GM20431 (cell line): ENCODE results near the gene SPTB.

Source experiments
- in situ Hi-C: fragments of 300-500 bp; cut with MseI, MboI; formaldehyde crosslinking; loops from one replicate; pipeline ENCODE4 v1.15.0; 2020; ENCODE audit warnings: low sequenced_read_pairs; ENCODE audit not compliant: unreplicated experiment

Gene SPTB

DNA sequence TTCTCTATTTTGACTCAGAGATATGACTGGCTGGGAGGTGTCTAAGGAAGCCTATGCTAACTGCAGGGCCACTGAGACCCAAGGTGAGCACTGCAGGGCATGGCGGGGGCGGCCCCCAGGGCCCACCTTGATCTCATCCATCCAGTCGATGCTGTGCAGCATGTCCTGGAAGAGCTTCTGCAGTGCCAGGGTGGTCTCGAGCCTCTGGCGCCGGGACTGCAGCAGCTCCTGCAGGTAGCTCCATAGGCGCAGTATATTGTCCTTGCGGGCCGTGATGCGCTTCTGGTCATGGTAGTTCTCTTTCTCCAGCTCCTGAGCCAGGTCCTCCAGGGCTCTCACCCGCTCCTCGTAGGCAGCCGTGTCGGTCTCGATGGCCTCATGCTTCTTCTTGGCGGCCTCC lies 84.5 kb downstream of the SPTB start:
- in situ Hi-C loops, result no loop called here

DNA sequence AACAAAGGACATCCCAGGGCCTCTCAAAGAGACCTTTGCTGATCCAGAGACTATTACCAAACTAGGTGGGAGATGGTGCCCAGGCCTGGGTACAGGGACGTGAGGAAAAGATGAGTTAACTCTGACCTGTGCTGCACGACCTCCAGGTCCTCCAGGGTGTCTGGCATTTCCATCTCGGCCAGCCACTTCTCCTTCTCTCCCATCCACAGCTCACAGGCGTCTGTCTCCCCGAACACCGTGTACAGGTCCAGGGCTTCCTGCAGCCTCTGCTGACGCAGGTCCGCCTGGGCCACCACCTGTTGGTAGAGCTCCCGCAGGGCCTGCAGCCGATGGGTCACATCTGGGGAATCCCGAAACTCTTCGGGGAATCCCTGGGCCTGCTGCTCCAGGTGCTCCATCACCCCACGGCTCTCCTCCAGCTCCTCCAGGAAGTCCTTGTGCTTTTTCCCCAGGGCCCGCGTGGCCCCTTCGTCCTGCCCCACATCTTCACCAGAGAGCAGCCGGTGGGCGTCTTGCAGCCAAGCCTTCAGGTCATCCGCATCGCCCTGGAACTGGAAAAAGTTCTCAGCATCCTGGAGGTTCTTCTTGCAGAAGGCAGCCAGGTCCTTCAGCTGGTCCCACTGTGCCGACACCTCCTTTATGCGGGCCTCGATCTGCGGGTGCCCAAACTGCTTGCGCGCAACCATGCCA lies 86.7 kb downstream of the SPTB start:
- in situ Hi-C loops, result no loop called here

DNA sequence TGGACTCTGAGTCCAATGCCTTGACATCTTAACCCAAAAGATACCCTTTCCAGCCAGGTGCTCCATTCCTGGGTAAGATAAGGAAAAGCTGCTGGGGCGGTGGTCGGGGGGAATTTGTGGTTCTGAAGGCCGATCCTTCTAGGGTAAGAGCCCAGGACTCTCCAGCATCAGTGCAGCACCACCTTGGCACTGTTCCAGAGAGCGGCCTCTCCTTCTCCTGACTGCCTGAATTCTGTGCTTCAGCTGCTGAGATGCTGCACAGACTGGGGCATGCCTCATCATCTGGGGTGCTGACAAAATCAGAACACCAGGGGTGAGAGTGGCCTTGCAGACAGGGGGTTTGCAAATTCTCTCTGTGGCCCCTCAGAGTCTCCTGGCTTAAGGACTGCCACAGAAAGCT lies 87.5 kb downstream of the SPTB start:
- in situ Hi-C loops, result no loop called here

DNA sequence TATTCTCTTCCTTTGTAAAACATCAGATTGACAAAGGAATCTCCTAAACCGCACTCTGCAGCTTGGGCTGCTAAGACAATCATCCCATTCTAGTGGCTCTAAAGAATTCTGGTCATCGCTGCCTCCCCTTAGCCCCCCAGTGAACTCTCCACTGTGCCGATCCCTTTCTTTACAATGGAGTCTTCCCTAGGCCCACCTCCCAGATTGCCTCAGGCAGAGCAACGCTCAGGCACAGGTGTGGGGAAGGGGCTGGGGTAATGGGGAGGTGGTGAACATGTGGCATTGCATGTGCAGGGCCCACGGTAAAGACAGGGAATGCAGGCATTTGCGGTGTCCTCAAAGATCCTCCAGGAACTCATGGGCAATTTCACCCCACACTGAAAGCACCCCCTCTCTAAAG lies 89.2 kb downstream of the SPTB start:
- in situ Hi-C loops, result no loop called here

DNA sequence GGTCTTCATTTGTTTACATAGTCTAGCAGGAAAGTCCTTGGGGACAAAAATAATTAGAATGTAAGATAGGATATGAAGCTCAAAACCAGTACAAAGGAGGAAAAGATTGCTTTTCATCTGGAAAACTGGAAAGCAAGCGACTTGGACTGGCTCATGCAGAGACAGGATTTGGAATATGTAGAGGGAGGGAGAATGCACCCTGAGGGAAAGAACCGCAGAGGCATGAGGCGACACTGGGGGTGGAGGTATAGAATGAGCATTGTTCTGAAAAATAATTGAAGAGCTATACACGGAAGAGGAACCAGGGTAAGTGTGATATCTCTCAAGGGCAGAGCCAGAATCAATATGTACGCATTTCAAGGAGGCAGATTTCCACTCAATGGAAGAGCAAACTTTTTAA lies 90.0 kb downstream of the SPTB start:
- in situ Hi-C loops, result no loop called here

DNA sequence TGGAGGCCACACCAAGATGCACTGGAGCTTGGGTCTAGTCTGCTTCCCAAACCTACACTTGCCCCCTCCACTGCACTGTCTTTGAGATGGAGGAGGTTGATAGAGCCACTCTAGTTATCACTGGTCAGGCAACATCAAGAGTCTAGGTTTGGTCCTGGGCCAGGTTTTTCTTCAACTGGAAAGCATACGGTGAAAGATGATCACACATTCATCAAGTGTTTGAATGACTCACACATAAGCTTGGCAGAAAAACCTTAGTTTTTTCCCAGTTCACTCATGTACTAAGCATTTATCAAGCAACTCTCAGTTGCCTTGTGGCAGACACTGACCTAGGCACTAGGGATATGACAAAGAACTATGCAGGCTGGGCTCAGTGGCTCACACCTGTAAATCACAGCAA lies 91.0 kb downstream of the SPTB start:
- in situ Hi-C loops, result no loop called here

DNA sequence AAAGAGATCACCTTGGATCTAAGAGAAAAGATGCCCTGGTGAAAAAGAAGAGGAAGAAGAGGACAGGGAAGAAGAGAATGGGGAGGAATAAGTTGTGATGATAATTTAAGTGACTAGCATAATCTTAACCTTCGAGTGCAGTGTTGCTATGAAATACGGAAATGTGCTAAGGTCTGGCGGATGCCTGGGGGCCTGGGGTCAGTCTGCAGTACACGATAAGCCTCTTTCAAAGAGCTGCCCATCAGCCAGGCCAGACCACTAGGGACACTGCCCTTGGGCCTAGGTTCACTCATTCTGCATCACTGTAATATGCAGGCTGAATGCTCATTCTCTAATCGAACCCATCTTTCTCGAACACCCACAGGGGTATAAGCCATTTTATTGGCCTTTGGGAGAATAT lies 92.1 kb downstream of the SPTB start:
- in situ Hi-C loops, result no loop called here

DNA sequence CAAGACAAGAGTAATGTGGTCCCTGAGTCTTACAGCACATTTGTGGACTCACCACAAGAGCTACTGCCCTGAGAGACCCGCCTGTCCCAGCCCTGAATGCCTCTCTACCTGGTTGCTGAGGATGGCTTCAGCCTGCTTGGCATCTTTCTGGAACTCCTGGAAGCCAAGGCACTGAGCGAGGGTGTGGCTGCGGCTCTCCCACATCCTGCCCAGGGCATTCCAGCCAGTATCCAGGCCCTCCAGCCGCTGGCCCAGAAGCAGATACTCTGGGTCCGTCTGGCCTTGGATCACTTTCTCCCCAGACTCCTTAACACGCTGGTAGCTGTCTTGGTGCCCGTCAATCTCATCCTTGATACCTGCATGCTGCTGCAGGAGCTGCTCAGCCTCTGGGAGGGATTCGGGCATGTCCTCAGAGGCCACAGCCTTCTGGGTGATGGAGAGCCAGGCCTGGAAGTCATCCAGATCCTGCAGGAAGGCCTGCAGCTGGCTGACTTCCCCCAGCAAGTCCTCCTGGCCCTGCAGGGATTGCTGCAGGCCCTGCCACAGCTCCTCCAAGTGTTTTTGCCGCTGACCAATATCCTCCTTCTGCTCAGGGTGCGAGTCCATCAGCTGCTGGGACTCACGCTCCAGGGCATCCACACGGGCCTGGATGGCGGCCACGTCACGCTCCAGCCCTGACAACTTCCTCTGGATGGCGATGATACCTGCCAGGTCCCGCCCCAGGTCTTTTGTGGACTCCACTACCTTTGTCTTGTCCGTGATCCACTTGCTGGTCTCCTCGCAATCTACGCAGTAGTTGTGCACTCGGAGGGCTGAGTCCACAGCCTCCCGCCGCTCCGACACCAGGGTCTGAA lies 93.2 kb downstream of the SPTB start:
- in situ Hi-C loops, result no loop called here

DNA sequence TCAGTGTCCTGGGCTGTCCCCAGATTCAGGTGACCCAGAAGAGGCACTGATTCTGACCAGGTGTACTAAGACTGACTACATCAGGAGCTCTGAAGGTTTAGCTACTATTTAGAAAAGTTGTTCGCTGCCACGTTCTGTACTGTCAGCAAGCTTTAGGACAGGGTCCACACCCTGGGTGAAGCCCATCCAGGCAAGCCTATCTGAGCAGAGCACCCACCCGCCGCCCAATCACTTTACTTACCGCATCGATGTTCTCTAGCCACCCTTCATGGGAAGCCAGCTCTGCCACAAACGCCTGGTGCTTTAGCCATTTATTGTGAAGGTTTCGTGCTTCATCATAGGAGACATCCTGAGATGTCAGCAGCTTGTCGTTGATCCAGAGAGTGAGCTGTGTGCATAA lies 95.7 kb downstream of the SPTB start:
- in situ Hi-C loops, result no loop called here

DNA sequence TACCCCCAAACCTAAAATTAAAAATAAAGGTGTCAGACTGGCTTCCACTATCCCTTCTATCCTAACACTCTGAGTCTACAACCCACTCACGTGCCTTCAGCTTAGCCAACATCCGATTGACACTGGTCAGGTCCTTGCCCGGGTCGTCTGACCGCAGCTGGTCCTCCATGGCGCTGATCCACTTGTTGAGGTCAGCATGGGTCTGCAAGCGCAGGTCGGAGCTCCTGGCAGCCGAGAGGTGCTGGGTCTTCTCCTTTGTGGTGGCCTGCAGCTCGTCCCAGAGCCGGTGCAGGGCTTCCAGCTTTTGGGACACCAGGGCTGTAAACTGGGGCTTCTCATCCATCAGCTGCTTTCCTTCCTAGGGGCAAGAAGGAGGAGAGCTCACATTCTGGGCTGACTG lies 97.5 kb downstream of the SPTB start:
- in situ Hi-C loops, result no loop called here

DNA sequence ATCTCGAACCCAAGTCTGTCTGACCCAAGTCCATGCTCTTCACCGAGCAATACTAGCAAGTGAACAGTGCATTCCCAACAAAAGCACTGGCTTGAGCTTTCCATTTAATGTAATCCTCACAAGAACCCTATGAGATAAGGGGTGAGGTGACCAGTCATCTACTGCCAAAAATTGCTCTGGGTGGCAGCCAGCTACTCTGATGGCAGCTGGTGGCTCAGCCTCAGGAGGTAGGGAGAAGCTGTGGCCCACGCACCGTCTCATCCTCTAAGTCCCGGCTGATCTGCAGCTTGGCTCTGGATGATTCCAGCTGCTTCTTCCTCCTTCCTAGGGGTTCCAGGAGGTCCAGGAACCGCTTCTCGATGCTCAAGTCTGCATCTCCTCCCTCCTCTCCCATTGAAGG lies 100.2 kb downstream of the SPTB start:
- in situ Hi-C loops, result no loop called here

DNA sequence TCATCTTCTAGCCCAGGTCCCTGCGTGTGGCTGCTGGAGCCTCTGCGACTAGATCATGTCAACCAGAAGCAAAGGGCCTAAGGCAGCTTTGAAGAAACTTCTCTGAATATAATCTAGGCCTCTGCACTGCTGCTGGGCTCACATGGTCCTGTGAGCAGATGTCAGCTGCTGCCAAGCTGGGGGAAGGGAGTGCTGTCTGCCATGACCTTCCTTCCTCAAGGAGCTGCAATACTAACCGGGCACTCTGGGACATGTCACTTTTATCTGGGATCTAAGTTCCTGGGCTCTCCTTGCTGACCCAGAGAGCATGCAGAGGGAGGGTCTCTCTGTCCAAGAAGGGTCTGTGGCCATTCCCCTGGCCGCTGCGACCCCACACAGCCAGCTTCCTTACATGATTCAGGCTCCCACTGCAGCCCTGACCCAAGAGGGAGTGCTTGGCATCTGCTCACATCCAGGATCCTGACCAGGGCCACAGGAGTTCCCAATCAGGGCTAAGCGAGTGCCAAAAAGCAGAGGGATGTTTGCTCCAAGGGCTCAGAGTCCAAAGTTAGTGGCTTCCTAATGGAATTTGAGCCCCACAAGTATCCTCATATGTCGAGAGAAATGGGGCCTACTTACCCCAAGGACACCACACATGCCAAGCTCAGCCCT lies 101.5 kb downstream of the SPTB start:
- in situ Hi-C loops, result no loop called here

DNA sequence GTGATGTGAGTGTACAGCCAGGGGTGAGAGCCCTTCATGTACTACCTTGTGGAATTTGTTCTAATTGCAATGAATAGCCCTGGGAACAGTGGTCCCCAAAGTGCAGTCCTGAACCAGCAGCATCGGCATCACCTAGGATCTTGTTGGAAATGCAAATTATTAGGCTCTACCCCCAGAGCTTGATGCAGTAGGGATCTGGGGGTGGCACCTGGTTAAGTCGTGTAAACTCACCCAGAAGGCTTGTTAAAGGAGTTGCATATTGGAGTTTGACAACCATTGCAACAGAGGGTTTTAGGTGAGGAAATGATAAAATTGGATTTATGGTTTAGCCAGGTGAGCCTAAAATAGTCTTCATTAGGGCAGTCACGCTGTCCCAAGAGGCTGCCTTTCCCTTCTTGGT lies 102.2 kb downstream of the SPTB start:
- in situ Hi-C loops, result no loop called here

DNA sequence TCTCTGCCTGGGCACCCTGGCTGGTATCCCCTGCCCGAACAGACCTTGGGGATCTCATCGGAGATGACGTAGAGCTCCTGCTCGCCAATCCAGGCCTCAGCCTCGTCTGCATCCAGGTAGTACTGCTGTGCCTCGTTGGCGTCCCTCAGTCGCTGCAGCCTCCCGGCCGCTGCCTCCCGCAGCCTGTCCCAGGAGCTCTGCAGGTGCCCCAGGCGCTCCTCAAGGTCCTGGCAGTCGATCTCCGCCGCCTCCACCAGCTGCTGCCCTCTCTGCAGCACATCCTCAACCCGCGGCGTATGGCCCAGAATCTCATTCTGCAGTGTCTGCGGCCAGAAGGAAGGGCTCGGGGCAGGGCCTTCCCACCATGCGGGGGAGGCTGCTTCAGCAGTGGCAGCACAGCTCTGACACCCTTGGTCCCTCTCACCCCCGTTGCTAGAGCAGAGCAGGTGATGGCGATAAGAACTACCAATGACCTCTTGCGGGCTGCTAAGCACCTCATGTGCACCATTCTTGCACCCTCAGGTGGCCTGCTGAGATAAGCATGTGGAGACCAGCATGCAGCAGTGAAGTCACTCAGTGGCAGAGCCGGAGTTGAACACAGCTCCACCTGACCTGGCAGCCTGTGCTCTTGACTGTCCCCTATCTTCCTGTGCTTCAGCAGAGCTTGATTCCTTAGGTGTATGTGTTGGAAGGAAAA lies 104.5 kb downstream of the SPTB start:
- in situ Hi-C loops, result no loop called here

DNA sequence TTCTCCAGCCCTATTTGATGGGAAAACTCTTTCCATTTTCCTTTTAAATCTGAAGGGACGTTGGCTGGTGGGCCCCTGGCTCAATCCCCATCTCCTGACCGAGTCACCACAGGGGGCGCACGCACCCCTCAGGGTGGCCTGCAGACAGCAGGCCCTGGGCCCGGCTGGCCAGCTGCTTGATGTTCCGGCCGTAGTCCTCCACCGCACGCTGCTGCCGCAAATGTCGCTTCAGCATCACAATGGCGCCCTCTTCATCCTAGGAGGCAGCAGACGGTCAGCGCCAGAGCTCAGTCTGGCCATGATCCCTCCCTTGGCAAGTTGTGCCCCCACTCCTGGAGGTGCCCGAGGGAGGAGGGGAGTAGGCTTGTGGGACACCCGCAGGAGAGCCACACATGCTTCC lies 105.4 kb downstream of the SPTB start:
- in situ Hi-C loops, result no loop called here

DNA sequence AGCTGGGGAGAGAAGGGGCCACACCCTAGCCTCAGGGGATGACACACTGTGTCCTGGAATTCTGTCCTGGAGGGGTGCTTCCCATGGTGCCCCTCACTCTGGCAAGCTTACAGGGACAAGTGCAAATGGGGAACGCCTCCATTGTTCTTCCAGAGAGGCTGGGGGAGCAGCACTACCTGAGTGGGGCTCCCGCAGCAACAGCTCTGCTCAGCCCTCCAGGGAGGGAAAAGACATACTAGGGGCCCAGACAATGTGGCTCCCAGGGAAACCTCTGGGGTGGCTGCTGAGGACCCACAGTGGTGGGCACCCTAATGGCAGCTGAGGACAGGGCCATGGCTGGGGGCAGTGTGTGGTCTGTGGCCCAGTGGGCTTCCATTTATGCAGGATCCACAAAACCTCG lies 106.1 kb downstream of the SPTB start:
- in situ Hi-C loops, result no loop called here

DNA sequence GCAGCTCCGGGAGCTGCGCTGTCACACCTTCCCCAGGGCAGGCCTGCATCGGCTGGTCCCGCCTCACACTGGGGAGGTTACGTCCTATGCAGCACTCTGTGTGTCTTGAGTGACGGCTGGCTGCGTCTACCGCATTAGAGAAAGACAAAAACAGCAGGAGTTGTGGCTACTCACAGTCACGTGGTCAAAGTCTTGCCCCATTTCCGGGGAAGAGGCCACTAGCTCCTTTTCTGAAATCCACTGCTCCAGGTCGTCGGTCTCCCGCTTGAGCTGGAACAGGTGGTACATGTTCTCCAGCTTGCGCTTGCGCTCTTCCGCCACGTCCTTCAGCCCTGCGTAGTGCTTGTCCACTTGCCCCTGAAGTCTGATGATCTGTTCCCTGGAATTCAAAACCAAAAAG lies 106.7 kb downstream of the SPTB start:
- in situ Hi-C loops, result no loop called here

DNA sequence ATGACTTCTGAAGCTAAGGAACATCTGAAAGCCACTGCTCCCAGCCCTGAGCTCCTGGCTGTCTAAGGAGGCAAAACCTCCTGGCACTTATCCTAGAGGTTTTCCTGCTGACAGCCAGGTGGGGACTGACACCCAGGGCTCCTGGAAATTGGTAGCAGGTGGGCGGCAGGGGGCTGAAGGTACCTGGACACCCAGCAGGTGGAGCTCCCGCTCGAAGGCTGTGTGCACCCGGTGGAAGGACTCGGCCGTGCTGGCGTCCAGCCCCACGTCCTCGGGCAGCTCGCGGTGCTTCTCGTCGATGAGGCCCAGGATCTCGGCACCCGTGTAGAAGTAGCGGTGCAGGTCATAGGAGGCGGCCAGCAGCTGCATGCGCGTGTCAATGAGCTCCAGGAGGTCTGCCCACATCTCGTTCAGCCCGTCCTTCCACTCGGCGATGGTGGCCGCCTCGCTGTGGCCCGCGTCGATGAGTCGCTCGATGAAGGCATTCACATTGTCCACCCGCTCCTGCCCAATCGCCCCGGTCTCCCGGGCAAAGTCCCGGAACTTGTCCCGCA lies 107.2 kb downstream of the SPTB start:
- in situ Hi-C loops, result no loop called here

DNA sequence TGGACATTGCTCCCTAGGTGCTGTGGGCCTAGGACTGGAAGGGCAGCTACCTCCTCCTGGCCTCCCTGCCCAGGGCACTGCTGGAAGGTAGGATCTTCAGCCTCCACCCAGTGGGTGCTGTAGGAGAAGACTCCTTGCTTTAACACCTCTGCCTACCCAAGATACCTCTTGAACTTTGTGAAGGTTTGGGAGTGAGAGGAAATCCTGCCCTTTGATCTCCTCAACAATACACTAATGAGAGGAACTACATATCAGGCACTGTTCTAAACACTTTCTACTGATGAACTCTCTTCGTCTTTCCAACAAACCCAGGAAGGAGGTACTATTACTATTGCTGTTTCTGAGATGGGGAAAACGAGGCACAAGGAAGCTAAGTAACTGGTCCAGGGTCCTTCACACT lies 108.5 kb downstream of the SPTB start:
- in situ Hi-C loops, result no loop called here

DNA sequence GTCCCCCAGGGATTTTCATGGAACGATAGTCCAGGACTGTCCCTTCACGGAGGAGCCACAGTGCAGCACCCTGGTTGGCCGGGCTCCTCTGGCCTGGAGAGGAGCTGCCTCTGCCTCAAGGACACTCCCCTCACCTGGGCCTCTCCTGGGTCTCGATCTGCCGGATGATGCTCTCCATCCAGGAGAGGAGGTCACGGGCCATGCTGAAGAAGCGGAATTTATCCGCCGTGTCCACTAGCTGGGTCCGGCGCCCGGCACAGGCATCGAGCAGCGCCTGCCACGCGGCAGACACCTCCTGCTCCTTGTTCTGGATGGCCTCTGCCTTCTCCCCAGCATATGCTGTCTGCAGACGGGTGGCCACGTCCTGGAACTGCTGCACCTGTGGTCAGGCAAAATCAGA lies 109.0 kb downstream of the SPTB start:
- in situ Hi-C loops, result no loop called here
